HFF-Myc (cell line): ENCODE data around the gene SPG7.

Experiments used
- DNase-seq: peaks from one replicate; pipeline ENCODE4 v3.0.0-alpha.2; 2011; ENCODE audit warnings: low read depth; ENCODE audit errors: extremely low read depth
- H3K4me3 ChIP-seq: replicated peaks from 2 replicates; pipeline ENCODE4 v1.5.1; 2011; ENCODE audit warnings: low read depth, mild to moderate bottlenecking, control low read depth, low read length
- CTCF ChIP-seq: IDR thresholded peaks from 2 replicates; pipeline ENCODE4 v1.5.1; 2012; ENCODE audit warnings: mild to moderate bottlenecking, low read depth, low read length, control low read depth; ENCODE audit errors: missing control alignments

The SPG7 gene

GRCh38 chr16:89605186-89605970 is 97.2 kb downstream of the SPG7 start:
- TF ChIP-seq CTCF: no peak
- H3K4me3 ChIP-seq: no peak overlapping the region

DNA sequence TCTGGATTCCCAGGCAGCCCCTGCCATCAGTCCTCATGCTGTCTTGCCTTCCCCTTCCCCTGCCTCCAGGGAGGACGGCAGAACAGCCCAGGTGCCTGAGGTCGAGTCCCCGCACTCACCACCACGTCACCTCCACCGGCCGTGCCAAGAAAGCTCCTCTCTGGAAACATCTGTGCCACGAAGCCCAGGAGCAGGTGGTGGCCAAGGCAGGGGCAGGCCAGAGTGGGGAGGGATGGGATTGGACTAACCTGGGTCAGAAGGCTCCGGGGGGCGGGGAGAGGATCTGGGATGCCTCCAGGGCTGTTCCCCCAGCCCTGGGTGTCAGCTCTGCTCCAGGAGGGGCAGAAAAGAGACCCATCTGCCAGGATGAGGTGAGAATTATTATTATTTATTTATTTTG is 97.8 kb downstream of the SPG7 start:
- no peak for DNase-seq
- no peak for TF ChIP-seq CTCF
- H3K4me3 ChIP-seq: no peak overlapping the region

More at GRCh38 chr16:89605186-89605970, 97.2 kb downstream of the SPG7 start:
- no peak for DNase-seq
